HG02840 (cell line): ENCODE results near the gene ARHGDIG.
"Not testable (repeated sequence)": the region's sequence is repeated elsewhere in the genome, so short reads cannot be mapped to it uniquely, and the experiment has no call there.

Experiments used
- ATAC-seq: cut with Tn5 transposase; IDR thresholded peaks from one replicate; pipeline ENCODE4 v1.9.1; 2021; ENCODE audit warnings: mild to moderate bottlenecking, moderate library complexity, moderate number of reproducible peaks; ENCODE audit not compliant: unreplicated experiment, low FRiP score

ARHGDIG gene

GRCh38 chr16:280552-280951 lies at the start of gene ARHGDIG:
ARHGDIG (plus strand) TSS chr16:280591; CDS start chr16:280681, 90 bp downstream.
- no peak for ATAC-seq

GRCh38 chr16:230949-231348 lies 49.4 kb upstream of the ARHGDIG start:
- ATAC-seq = no peak

GRCh38 chr16:234468-235305 lies 45.7 kb upstream of the ARHGDIG start, which contains the start of gene FAM234A:
FAM234A (plus strand) TSS chr16:234821; CDS start chr16:254414, 19,593 bp downstream.
- peak; percentile 89 for ATAC-seq

GRCh38 chr16:239948-240277 lies 40.5 kb upstream of the ARHGDIG start:
- no peak for ATAC-seq

- no peak for ATAC-seq
These were observed 39.8 kb upstream of the ARHGDIG start for GRCh38 chr16:240559-240958.

- ATAC-seq = no peak
These were observed 38.1 kb upstream of the ARHGDIG start for GRCh38 chr16:242281-242680.

GRCh38 chr16:243348-243747 lies 37.0 kb upstream of the ARHGDIG start:
- ATAC-seq = no peak

GRCh38 chr16:245105-245504 lies 35.3 kb upstream of the ARHGDIG start:
- no peak for ATAC-seq

GRCh38 chr16:247027-247426 lies 33.4 kb upstream of the ARHGDIG start:
- ATAC-seq = no peak

GRCh38 chr16:249431-249830 lies 31.0 kb upstream of the ARHGDIG start:
- ATAC-seq = no peak

- ATAC-seq = peak; percentile 49
These were observed 27.7 kb upstream of the ARHGDIG start for GRCh38 chr16:252366-253337.

- no peak for ATAC-seq
These were observed 26.6 kb upstream of the ARHGDIG start for GRCh38 chr16:253833-254232.

- ATAC-seq = no peak
These were observed 25.9 kb upstream of the ARHGDIG start for GRCh38 chr16:254461-254860.

- ATAC-seq = no peak
These were observed 25.2 kb upstream of the ARHGDIG start for GRCh38 chr16:255183-255582.

GRCh38 chr16:258091-258490 lies 22.3 kb upstream of the ARHGDIG start:
- ATAC-seq = not testable (repeated sequence)

- ATAC-seq = no peak
These were observed 21.2 kb upstream of the ARHGDIG start for GRCh38 chr16:259226-259625.

GRCh38 chr16:259814-260253 lies 20.6 kb upstream of the ARHGDIG start:
- no peak for ATAC-seq

- ATAC-seq = no peak
These were observed 20.1 kb upstream of the ARHGDIG start for GRCh38 chr16:260326-260725.

- no peak for ATAC-seq
These were observed 19.2 kb upstream of the ARHGDIG start for GRCh38 chr16:261031-261691.

- no peak for ATAC-seq
These were observed 18.2 kb upstream of the ARHGDIG start for GRCh38 chr16:262121-262745.
